Left cardiac atrium (tissue), 4 donors: ENCODE results near the gene CLSTN2. TPM values are rescaled to one million over a fixed set of nuclear protein-coding genes. Genes with fewer than 3 reads are reported as not detected.

ENCODE experiments used
- ATAC-seq, 2 donors: fragments of 200-7000 bp; cut with Tn5 transposase; one replicate each; pipeline ENCODE4 v1.9.1; 2020; ENCODE audit warnings: mild to moderate bottlenecking in 2 of 2, moderate library complexity in 2 of 2
- DNase-seq: peaks from one replicate; pipeline ENCODE4 v3.0.0-alpha.2; 2020
- intact Hi-C, 2 donors: fragments of 100-400 bp; cut with DNase I; formaldehyde crosslinking; loops; one replicate each; pipeline versions ENCODE4 v1.14.1 to v1.15.1; 2022 to 2023
- total RNA-seq, 2 donors: library from RNA; stranded (reverse); fragmentation: NEBNext Ultra II Directional; extraction: Animal tissue kit (Norgen Biotek cat#: 25700); gene quantifications; one replicate each; pipeline ENCODE4 v1.2.1, GENCODE V29; 2021
- donor health status: DM: no; HTN: yes; CAD: no.
- donor health status: DM: no; HTN: yes; CAD: no; lungs with severe emphysema.
- donor health status: DM: yes; HTN: yes; CAD: no.
- donor health status: Dilated cardiomyopathy.

The CLSTN2 gene
- total RNA-seq, 2 donors from 2014 or later = 22.9 to 26.6 TPM

GRCh38 chr3:140597792-140598191 is 662.8 kb downstream of the CLSTN2 start:
- ATAC-seq (peak; percentile 45 to 79), DNase-seq (no peak)

GRCh38 chr3:140599009-140599408 is 664.0 kb downstream of the CLSTN2 start:
- DNase-seq = no peak
- intact Hi-C loops = no loop called here
- ATAC-seq = no peak

More at GRCh38 chr3:140597792-140598191, 662.8 kb downstream of the CLSTN2 start:
- intact Hi-C loops = no loop called here

GRCh38 chr3:140599496-140599895 is 664.5 kb downstream of the CLSTN2 start:
- no peak for DNase-seq
- intact Hi-C loops = no loop called here
- no peak for ATAC-seq

- peak in 1 of 2 donors; percentile 42 for ATAC-seq
Measured at GRCh38 chr3:140601881-140602280, 666.9 kb downstream of the CLSTN2 start.

GRCh38 chr3:140602781-140603180 is 667.8 kb downstream of the CLSTN2 start:
- no peak for ATAC-seq
- DNase-seq = no peak
- intact Hi-C loops = no loop called here

More at GRCh38 chr3:140601881-140602280, 666.9 kb downstream of the CLSTN2 start:
- no peak for DNase-seq
- intact Hi-C loops = no loop called here

- intact Hi-C loops = no loop called here
- ATAC-seq (no peak), DNase-seq (no peak)
Measured at GRCh38 chr3:140603766-140604165, 668.8 kb downstream of the CLSTN2 start.

- intact Hi-C loops = no loop called here
- ATAC-seq = no peak
- no peak for DNase-seq
Measured at GRCh38 chr3:140610544-140610943, 675.6 kb downstream of the CLSTN2 start.

GRCh38 chr3:140614001-140614400 is 679.0 kb downstream of the CLSTN2 start:
- intact Hi-C loops = no loop called here
- ATAC-seq = no peak
- no peak for DNase-seq

- no peak for DNase-seq
- intact Hi-C loops = no loop called here
- no peak for ATAC-seq
Measured at GRCh38 chr3:140617135-140617534, 682.1 kb downstream of the CLSTN2 start.

GRCh38 chr3:140626856-140627255 is 691.9 kb downstream of the CLSTN2 start:
- intact Hi-C loops = no loop called here
- DNase-seq = no peak
- no peak for ATAC-seq
